ENCODE data around the gene GM2A.

Gene GM2A

DNA sequence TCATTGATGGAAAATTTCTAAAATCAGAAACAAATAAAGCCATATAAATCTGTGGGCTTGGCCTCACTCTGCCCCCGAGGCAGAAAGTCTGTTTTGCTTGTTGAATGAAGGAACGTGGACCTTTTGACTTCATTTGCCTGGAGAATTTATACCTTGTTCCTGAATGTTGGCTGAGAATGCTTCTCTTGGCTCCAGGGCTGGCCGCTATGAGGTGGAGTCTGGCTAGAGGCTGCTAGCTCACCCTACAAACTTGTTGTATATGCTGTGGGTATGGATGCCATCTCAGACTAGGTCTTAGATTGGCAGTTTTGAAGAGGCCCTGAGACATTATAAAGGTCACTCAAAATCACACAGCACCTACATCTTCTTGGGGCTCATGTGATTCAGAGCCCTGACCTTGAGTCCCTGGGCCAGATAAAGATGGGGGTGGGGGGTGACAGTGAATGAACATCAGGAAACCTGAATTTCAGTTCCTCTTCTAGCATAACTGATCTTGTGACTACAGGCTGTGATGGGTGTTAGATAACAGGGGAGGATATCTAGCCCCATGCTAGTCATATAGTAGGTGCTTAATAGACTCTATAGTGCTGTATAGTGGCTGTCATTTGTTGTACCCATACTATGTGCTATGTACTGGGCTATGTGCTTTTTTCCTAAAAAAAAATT is 2.8 kb downstream of the GM2A start:
- no CpG with 5 or more reads among the region's 3 CpGs for WGBS, 2 donors (ENCODE audit: extremely low coverage in 2 of 2, insufficient read length in 2 of 2, insufficient replicate concordance in 1 of 2)

GRCh38 chr5:151257731-151258181 is 4.8 kb downstream of the GM2A start:
- WGBS, 2 donors (ENCODE audit: extremely low coverage in 2 of 2, insufficient read length in 2 of 2, insufficient replicate concordance in 1 of 2): no CpG with 5 or more reads among the region's 5 CpGs
- H3K36me3 ChIP-seq (replicated peaks in 1 of 2; ENCODE audit: control insufficient read depth in 2 of 2, insufficient read depth in 2 of 2, low read length in 2 of 2): peaks cover 0 to 3% of the 10 kb centered on the region in 2 donors
- H3K79me1 ChIP-seq (ENCODE audit: low read depth, low read length): peaks cover 2% of the 10 kb centered on the region
- peaks cover 0 to 4% of the 10 kb centered on the region in 2 donors for H3K4me1 ChIP-seq (ENCODE audit: control insufficient read depth in 2 of 2, insufficient read depth in 1 of 2, low read depth in 1 of 2, low read length in 2 of 2)
- no peak overlapping the region for H2BK5ac ChIP-seq (ENCODE audit: low read length)
- no peak overlapping the region for H2AFZ ChIP-seq (ENCODE audit: low read length)
- no peak overlapping the region for H3K23ac ChIP-seq (ENCODE audit: low read depth, low read length, poor library complexity)
- H3K4me3 ChIP-seq (ENCODE audit: low read length in 2 of 2): no peak overlapping the region
- H2BK12ac ChIP-seq (ENCODE audit: low read length): no peak overlapping the region
- H2BK15ac ChIP-seq (ENCODE audit: low read length): no peak overlapping the region
- no peaks in the 10 kb centered on the region for H3K27me3 ChIP-seq (ENCODE audit: control insufficient read depth in 3 of 3, insufficient read depth in 3 of 3, low read depth in 1 of 3, low read length in 3 of 3)
- H4K8ac ChIP-seq (ENCODE audit: low read depth, low read length): no peak overlapping the region
- H2AK5ac ChIP-seq (ENCODE audit: low read depth, low read length): no peak overlapping the region
- H3K9me3 ChIP-seq (replicated peaks in 1 of 2; ENCODE audit: control insufficient read depth in 2 of 2, insufficient read depth in 1 of 2, low read depth in 1 of 2, low read length in 2 of 2): no peaks in the 10 kb centered on the region
- no peak overlapping the region for H3K4ac ChIP-seq (ENCODE audit: low read length)
- H3K18ac ChIP-seq (ENCODE audit: low read length): no peak overlapping the region
- no peak overlapping the region for H3K27ac ChIP-seq (replicated peaks; ENCODE audit: low read length)
- no peak overlapping the region for H3K14ac ChIP-seq (ENCODE audit: low read length)
- no peak overlapping the region for H3K9ac ChIP-seq (ENCODE audit: low read depth, low read length, poor library complexity)
- H2BK120ac ChIP-seq (ENCODE audit: low read depth, low read length): no peak overlapping the region
- H3K4me2 ChIP-seq (ENCODE audit: insufficient read depth, low read length, poor library complexity, severe bottlenecking): no peak overlapping the region
- no peak for DNase-seq (ENCODE audit: low spot score)
- H4K91ac ChIP-seq (ENCODE audit: low read depth, low read length, poor library complexity): no peak overlapping the region

More for the DNA sequence above, 2.8 kb downstream of the GM2A start:
- H3K4ac ChIP-seq (ENCODE audit: low read length): no peak overlapping the region
- no peak overlapping the region for H4K91ac ChIP-seq (ENCODE audit: low read depth, low read length, poor library complexity)
- H3K18ac ChIP-seq (ENCODE audit: low read length): no peak overlapping the region
- H3K4me1 ChIP-seq (ENCODE audit: control insufficient read depth in 2 of 2, insufficient read depth in 1 of 2, low read depth in 1 of 2, low read length in 2 of 2): peaks cover 0 to 4% of the 10 kb centered on the region in 2 donors
- no peak overlapping the region for H2BK5ac ChIP-seq (ENCODE audit: low read length)
- H3K9me3 ChIP-seq (replicated peaks in 1 of 2; ENCODE audit: control insufficient read depth in 2 of 2, insufficient read depth in 1 of 2, low read depth in 1 of 2, low read length in 2 of 2): no peaks in the 10 kb centered on the region
- no peak overlapping the region for H3K4me2 ChIP-seq (ENCODE audit: insufficient read depth, low read length, poor library complexity, severe bottlenecking)
- H3K79me1 ChIP-seq (ENCODE audit: low read depth, low read length): peaks cover 2% of the 10 kb centered on the region
- no peaks in the 10 kb centered on the region for H3K36me3 ChIP-seq (replicated peaks in 1 of 2; ENCODE audit: control insufficient read depth in 2 of 2, insufficient read depth in 2 of 2, low read length in 2 of 2)
- H2BK12ac ChIP-seq (ENCODE audit: low read length): no peak overlapping the region
- H2BK15ac ChIP-seq (ENCODE audit: low read length): no peak overlapping the region
- H2AFZ ChIP-seq (ENCODE audit: low read length): no peak overlapping the region
- H2AK5ac ChIP-seq (ENCODE audit: low read depth, low read length): no peak overlapping the region
- H2BK120ac ChIP-seq (ENCODE audit: low read depth, low read length): no peak overlapping the region
- no peak overlapping the region for H3K14ac ChIP-seq (ENCODE audit: low read length)
- no peak overlapping the region for H4K8ac ChIP-seq (ENCODE audit: low read depth, low read length)
- no peak overlapping the region for H3K9ac ChIP-seq (ENCODE audit: low read depth, low read length, poor library complexity)
- H3K27me3 ChIP-seq (ENCODE audit: control insufficient read depth in 3 of 3, insufficient read depth in 3 of 3, low read depth in 1 of 3, low read length in 3 of 3): peaks cover 0 to 7% (median 0%) of the 10 kb centered on the region in 3 experiments
- no peak overlapping the region for H3K27ac ChIP-seq (replicated peaks; ENCODE audit: low read length)
- H3K23ac ChIP-seq (ENCODE audit: low read depth, low read length, poor library complexity): no peak overlapping the region
- DNase-seq (ENCODE audit: low spot score): no peak
- no peak overlapping the region for H3K4me3 ChIP-seq (ENCODE audit: low read length in 2 of 2)

- Histone ChIP-seq H2BK15ac (ENCODE audit: low read length) (no peak overlapping the region), H3K14ac (ENCODE audit: low read length) (no peak overlapping the region), H3K79me1 (ENCODE audit: low read depth, low read length) (peaks cover 2% of the 10 kb centered on the region), H3K9me3 (replicated peaks in 1 of 2; ENCODE audit: control insufficient read depth in 2 of 2, insufficient read depth in 1 of 2, low read depth in 1 of 2, low read length in 2 of 2) (no peaks in the 10 kb centered on the region), H3K36me3 (replicated peaks in 1 of 2; ENCODE audit: control insufficient read depth in 2 of 2, insufficient read depth in 2 of 2, low read length in 2 of 2) (peaks cover 0 to 3% of the 10 kb centered on the region in 2 donors), H3K27me3 (ENCODE audit: control insufficient read depth in 3 of 3, insufficient read depth in 3 of 3, low read depth in 1 of 3, low read length in 3 of 3) (no peaks in the 10 kb centered on the region), H2BK5ac (ENCODE audit: low read length) (no peak overlapping the region), H2BK120ac (ENCODE audit: low read depth, low read length) (no peak overlapping the region), H3K23ac (ENCODE audit: low read depth, low read length, poor library complexity) (no peak overlapping the region), H2AFZ (ENCODE audit: low read length) (no peak overlapping the region), H2AK5ac (ENCODE audit: low read depth, low read length) (no peak overlapping the region), H4K8ac (ENCODE audit: low read depth, low read length) (no peak overlapping the region), H2BK12ac (ENCODE audit: low read length) (no peak overlapping the region), H3K4me1 (ENCODE audit: control insufficient read depth in 2 of 2, insufficient read depth in 1 of 2, low read depth in 1 of 2, low read length in 2 of 2) (peaks cover 0 to 4% of the 10 kb centered on the region in 2 donors), H4K91ac (ENCODE audit: low read depth, low read length, poor library complexity) (no peak overlapping the region), H3K4me3 (ENCODE audit: low read length in 2 of 2) (no peak overlapping the region), H3K9ac (ENCODE audit: low read depth, low read length, poor library complexity) (no peak overlapping the region), H3K4ac (ENCODE audit: low read length) (no peak overlapping the region), H3K18ac (ENCODE audit: low read length) (no peak overlapping the region), H3K4me2 (ENCODE audit: insufficient read depth, low read length, poor library complexity, severe bottlenecking) (no peak overlapping the region), H3K27ac (replicated peaks; ENCODE audit: low read length) (no peak overlapping the region)
- DNase-seq (ENCODE audit: low spot score): no peak
- WGBS, 2 donors (ENCODE audit: extremely low coverage in 2 of 2, insufficient read length in 2 of 2, insufficient replicate concordance in 1 of 2): no CpG with 5 or more reads among the region's 7 CpGs
Observed at GRCh38 chr5:151258201-151258611, 5.2 kb downstream of the GM2A start.

- no peak overlapping the region for H2AK5ac ChIP-seq (ENCODE audit: low read depth, low read length)
- H3K4me1 ChIP-seq (ENCODE audit: control insufficient read depth in 2 of 2, insufficient read depth in 1 of 2, low read depth in 1 of 2, low read length in 2 of 2): no peaks in the 10 kb centered on the region
- no CpG with 5 or more reads among the region's 1 CpG for WGBS, 2 donors (ENCODE audit: extremely low coverage in 2 of 2, insufficient read length in 2 of 2, insufficient replicate concordance in 1 of 2)
- H3K14ac ChIP-seq (ENCODE audit: low read length): no peak overlapping the region
- H3K9me3 ChIP-seq (replicated peaks in 1 of 2; ENCODE audit: control insufficient read depth in 2 of 2, insufficient read depth in 1 of 2, low read depth in 1 of 2, low read length in 2 of 2): no peaks in the 10 kb centered on the region
- no peaks in the 10 kb centered on the region for H3K27me3 ChIP-seq (ENCODE audit: control insufficient read depth in 3 of 3, insufficient read depth in 3 of 3, low read depth in 1 of 3, low read length in 3 of 3)
- H2BK120ac ChIP-seq (ENCODE audit: low read depth, low read length): no peak overlapping the region
- no peak overlapping the region for H4K91ac ChIP-seq (ENCODE audit: low read depth, low read length, poor library complexity)
- no peak overlapping the region for H2BK5ac ChIP-seq (ENCODE audit: low read length)
- H3K4ac ChIP-seq (ENCODE audit: low read length): no peak overlapping the region
- no peak overlapping the region for H3K4me3 ChIP-seq (ENCODE audit: low read length in 2 of 2)
- H3K9ac ChIP-seq (ENCODE audit: low read depth, low read length, poor library complexity): peak overlapping the region; percentile 4
- no peak overlapping the region for H2AFZ ChIP-seq (ENCODE audit: low read length)
- no peak for DNase-seq (ENCODE audit: low spot score)
- H2BK15ac ChIP-seq (ENCODE audit: low read length): no peak overlapping the region
- no peak overlapping the region for H4K8ac ChIP-seq (ENCODE audit: low read depth, low read length)
- H2BK12ac ChIP-seq (ENCODE audit: low read length): no peak overlapping the region
- no peak overlapping the region for H3K18ac ChIP-seq (ENCODE audit: low read length)
- H3K23ac ChIP-seq (ENCODE audit: low read depth, low read length, poor library complexity): no peak overlapping the region
- H3K36me3 ChIP-seq (replicated peaks in 1 of 2; ENCODE audit: control insufficient read depth in 2 of 2, insufficient read depth in 2 of 2, low read length in 2 of 2): peaks cover 0 to 3% of the 10 kb centered on the region in 2 donors
- peaks cover 2% of the 10 kb centered on the region for H3K79me1 ChIP-seq (ENCODE audit: low read depth, low read length)
- no peak overlapping the region for H3K4me2 ChIP-seq (ENCODE audit: insufficient read depth, low read length, poor library complexity, severe bottlenecking)
- no peak overlapping the region for H3K27ac ChIP-seq (replicated peaks; ENCODE audit: low read length)
Observed at GRCh38 chr5:151258816-151259215, 5.8 kb downstream of the GM2A start.
